GM12875 (cell line): ENCODE measurements around the gene CRIP1.

ENCODE experiments used
- H3K4me3 ChIP-seq: one replicate; pipeline ENCODE4 v1.5.1; 2011; ENCODE audit warnings: low read depth, low read length, control low read depth
- CTCF ChIP-seq: IDR thresholded peaks from 2 replicates; pipeline ENCODE4 v1.5.1; 2011; ENCODE audit warnings: low read depth, mild to moderate bottlenecking, control low read depth, inconsistent platforms, low read length, moderate library complexity, borderline replicate concordance; ENCODE audit not compliant: insufficient read depth

The CRIP1 gene

GRCh38 chr14:105453847-105454246 is 32.8 kb upstream of the CRIP1 start:
- no peak for TF ChIP-seq CTCF
- no peak overlapping the region for H3K4me3 ChIP-seq

GRCh38 chr14:105455086-105455640 is 31.5 kb upstream of the CRIP1 start:
- no peak overlapping the region for H3K4me3 ChIP-seq
- no peak for TF ChIP-seq CTCF

GRCh38 chr14:105455766-105456660 is 30.7 kb upstream of the CRIP1 start:
- H3K4me3 ChIP-seq, result no peak overlapping the region
- no peak for TF ChIP-seq CTCF

GRCh38 chr14:105456736-105457617 is 29.7 kb upstream of the CRIP1 start:
- H3K4me3 ChIP-seq, result no peak overlapping the region
- no peak for TF ChIP-seq CTCF

GRCh38 chr14:105458010-105458409 is 28.7 kb upstream of the CRIP1 start:
- H3K4me3 ChIP-seq, result no peak overlapping the region
- TF ChIP-seq CTCF, result no peak

- H3K4me3 ChIP-seq, result no peak overlapping the region
- no peak for TF ChIP-seq CTCF
Observed at GRCh38 chr14:105458571-105458970, 28.1 kb upstream of the CRIP1 start.

GRCh38 chr14:105460116-105460515 is 26.6 kb upstream of the CRIP1 start:
- no peak for TF ChIP-seq CTCF

More at GRCh38 chr14:105460116-105460515, 26.6 kb upstream of the CRIP1 start:
- no peak overlapping the region for H3K4me3 ChIP-seq
